GM19395 (cell line): ENCODE results near the gene HOXA4.
A peak's percentile ranks its signal among the peaks of the same experiment; 100 is the strongest.

Experiments
- ATAC-seq: cut with Tn5 transposase; IDR thresholded peaks from one replicate; pipeline ENCODE4 v1.9.1; 2021; ENCODE audit warnings: mild to moderate bottlenecking, moderate library complexity; ENCODE audit not compliant: unreplicated experiment

Gene HOXA4

GRCh38 chr7:27106901-27107240, 23.7 kb downstream of the HOXA4 start:
- ATAC-seq: no peak

- ATAC-seq: no peak
Measured at GRCh38 chr7:27106181-27106900, 24.2 kb downstream of the HOXA4 start.

- no peak for ATAC-seq
Measured at GRCh38 chr7:27105301-27106031, 25.1 kb downstream of the HOXA4 start.

GRCh38 chr7:27104341-27105058, 26.1 kb downstream of the HOXA4 start:
- ATAC-seq: no peak

GRCh38 chr7:27103489-27104226, 26.9 kb downstream of the HOXA4 start:
- no peak for ATAC-seq

GRCh38 chr7:27102581-27103442, 27.7 kb downstream of the HOXA4 start, which contains the start of gene HOXA2:
HOXA2 (minus strand) TSS chr7:27102683; CDS start chr7:27102500, 183 bp downstream.
- no peak for ATAC-seq

- no peak for ATAC-seq
Measured at GRCh38 chr7:27101957-27102580, 28.5 kb downstream of the HOXA4 start.

- no peak for ATAC-seq
Measured at GRCh38 chr7:27101171-27101956, 29.2 kb downstream of the HOXA4 start.

GRCh38 chr7:27100694-27101170, 29.8 kb downstream of the HOXA4 start:
- ATAC-seq: no peak

- ATAC-seq: no peak
Measured at GRCh38 chr7:27099453-27100370, 30.8 kb downstream of the HOXA4 start.

- ATAC-seq: no peak
Measured at GRCh38 chr7:27098578-27099451, 31.7 kb downstream of the HOXA4 start.

GRCh38 chr7:27097686-27098577, 32.6 kb downstream of the HOXA4 start:
- no peak for ATAC-seq

- no peak for ATAC-seq
Measured at GRCh38 chr7:27096768-27097514, 33.6 kb downstream of the HOXA4 start.

GRCh38 chr7:27095897-27096767, 34.4 kb downstream of the HOXA4 start, which contains the start of gene HOXA1:
HOXA1 (minus strand) TSS chr7:27096000; CDS start chr7:27095912, 88 bp downstream.
- peak; percentile 90 for ATAC-seq
